ENCODE results near the gene PEX14. TPM values are rescaled to one million over a fixed set of nuclear protein-coding genes. Genes with fewer than 3 reads are reported as not detected.
A peak's percentile ranks its signal among the peaks of the same experiment; 100 is the strongest.
"Not testable (repeated sequence)": the region's sequence is repeated elsewhere in the genome, so short reads cannot be mapped to it uniquely, and the experiment has no call there.

PEX14 gene
- 17.5 TPM for polyA plus RNA-seq (2013, experiment 1 of 2)
- 16.8 TPM for polyA plus RNA-seq (2013, experiment 2 of 2)

DNA sequence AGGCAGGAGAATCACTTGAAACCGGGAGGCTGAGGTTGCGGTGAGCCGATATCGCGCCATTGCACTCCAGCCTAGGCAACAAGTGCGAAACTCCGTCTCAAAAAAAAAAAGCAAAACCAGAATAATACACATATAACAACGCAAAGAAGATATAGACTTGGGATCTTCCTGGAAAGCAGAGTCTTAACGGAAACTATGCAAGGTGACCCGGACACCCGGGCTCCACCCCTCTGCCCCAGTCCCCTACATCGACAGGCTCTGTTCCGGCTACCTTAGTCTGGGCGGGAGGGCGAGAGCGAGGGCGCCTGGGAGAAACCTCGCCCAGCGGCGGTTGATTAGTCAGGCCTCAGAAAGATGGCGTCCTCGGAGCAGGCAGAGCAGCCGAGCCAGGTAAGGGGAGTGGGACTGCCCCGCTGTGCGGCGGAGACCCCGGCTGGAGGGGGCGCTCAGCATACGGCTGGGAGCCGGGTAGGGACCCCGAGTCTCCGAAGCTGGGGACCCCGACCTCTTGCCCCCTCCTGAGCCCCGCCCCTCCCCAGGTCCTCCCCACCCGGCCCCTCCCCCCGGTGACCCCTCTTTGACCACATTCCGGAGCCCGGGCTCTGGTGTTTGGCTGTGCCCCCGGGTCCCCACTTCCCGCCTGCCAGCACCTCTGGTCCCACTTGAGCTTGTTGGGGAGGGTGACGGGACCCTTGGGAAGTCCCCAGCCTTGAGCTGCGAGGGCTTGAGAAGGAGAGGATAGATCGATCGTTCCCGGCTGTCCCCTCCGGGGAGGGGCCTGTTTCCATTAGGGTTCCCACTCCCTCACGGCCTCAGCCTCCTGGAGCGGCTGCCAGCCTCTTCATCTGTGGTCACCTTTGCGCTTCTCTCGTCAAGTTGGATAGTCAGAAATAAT lies at the start of gene PEX14:
PEX14 (plus strand) TSS at position 338 of the 895 bp plus-strand sequence; CDS start at position 355, 17 bp downstream.
- Histone ChIP-seq H3K79me1 (replicated peaks; ENCODE audit: low read length, poor library complexity, severe bottlenecking) (peaks cover 15% of the 10 kb centered on the region), H3K4me1 (ENCODE audit: control insufficient read depth, insufficient read depth, low read depth, low read length) (peaks cover 5% of the 10 kb centered on the region), H3K18ac (ENCODE audit: low read depth in 1 of 2, low read length in 2 of 2) (peak within 1 kb of the TSS in 1 of 2 experiments; percentile 50), H2BK5ac (ENCODE audit: low read depth, low read length, poor library complexity, severe bottlenecking) (no peak within 1 kb of the TSS), H2BK15ac (ENCODE audit: low read depth, poor library complexity, severe bottlenecking) (peak within 1 kb of the TSS; percentile 37), H2AFZ (ENCODE audit: low read depth, low read length) (peak within 1 kb of the TSS; percentile 47), H3K36me3 (ENCODE audit: control insufficient read depth in 1 of 2, insufficient read depth in 2 of 2, low read depth in 1 of 2, low read length in 2 of 2) (no peaks in the 10 kb centered on the region), H3K4me2 (ENCODE audit: low read length, poor library complexity, severe bottlenecking) (peak within 1 kb of the TSS; percentile 73), H3K27me3 (ENCODE audit: control insufficient read depth in 1 of 2, insufficient read depth in 1 of 2, low read length in 2 of 2) (no peaks in the 10 kb centered on the region), H4K91ac (ENCODE audit: low read length) (peak within 1 kb of the TSS; percentile 86), H4K8ac (ENCODE audit: low read length) (peak within 1 kb of the TSS; percentile 96), H3K23ac (ENCODE audit: low read length in 2 of 2) (peak within 1 kb of the TSS in 1 of 2 experiments; percentile 70), H2BK120ac (ENCODE audit: low read depth, low read length) (peak within 1 kb of the TSS; percentile 62), H3K4me3 (ENCODE audit: insufficient read depth in 1 of 2, low read depth in 1 of 2, low read length in 2 of 2) (peak within 1 kb of the TSS; percentile 80 to 99), H3K14ac (ENCODE audit: low read length in 2 of 2) (no peak within 1 kb of the TSS), H3K4ac (ENCODE audit: low read depth in 1 of 2, low read length in 2 of 2) (peak within 1 kb of the TSS in 1 of 2 experiments; percentile 94), H3K9ac (ENCODE audit: low read length) (peak within 1 kb of the TSS; percentile 94), H3K27ac (ENCODE audit: low read length, poor library complexity, severe bottlenecking) (no peak within 1 kb of the TSS), H3K9me3 (ENCODE audit: control insufficient read depth, low read length) (no peaks in the 10 kb centered on the region), H2BK12ac (ENCODE audit: low read length in 2 of 2) (peak within 1 kb of the TSS in 1 of 2 experiments; percentile 15), H2AK5ac (ENCODE audit: low read length, severe bottlenecking) (no peak within 1 kb of the TSS)
- WGBS, result 15% methylated on average over 41 of the region's 50 CpGs
- DNase-seq, result peak; percentile 89

DNA sequence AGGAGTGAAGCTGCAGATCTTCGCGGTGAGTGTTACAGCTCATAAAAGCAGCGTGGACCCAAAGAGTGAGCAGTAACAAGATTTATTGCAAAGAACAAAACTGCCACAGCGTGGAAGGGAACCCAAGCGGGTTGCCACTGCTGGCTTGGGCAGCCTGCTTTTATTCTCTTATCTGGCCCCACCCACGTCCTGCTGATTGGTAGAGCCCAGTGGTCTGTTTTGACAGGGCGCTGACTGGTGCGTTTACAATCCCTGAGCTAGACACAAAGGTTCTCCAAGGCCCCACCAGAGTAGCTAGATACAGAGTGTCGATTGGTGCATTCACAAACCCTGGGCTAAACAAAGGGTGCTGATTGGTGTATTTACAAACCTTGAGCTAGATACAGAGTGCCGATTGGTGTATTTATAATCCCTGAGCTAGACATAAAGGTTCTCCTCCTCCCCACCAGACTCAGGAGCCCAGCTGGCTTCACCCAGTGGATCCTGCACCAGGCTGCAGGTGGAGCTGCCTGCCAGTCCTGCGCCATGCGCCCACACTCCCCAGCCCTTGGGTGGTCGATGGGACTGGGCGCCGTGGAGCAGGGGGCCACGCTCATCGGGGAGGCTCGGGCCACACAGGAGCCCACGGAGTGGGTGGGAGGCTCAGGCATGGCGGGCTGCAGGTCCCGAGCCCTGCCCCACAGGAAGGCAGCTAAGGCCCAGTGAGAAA lies 48.8 kb upstream of the PEX14 start:
- H3K79me1 ChIP-seq (replicated peaks; ENCODE audit: low read length, poor library complexity, severe bottlenecking); H3K4me2 ChIP-seq (ENCODE audit: low read length, poor library complexity, severe bottlenecking); H3K4me1 ChIP-seq (ENCODE audit: control insufficient read depth, insufficient read depth, low read depth, low read length); H3K27me3 ChIP-seq (ENCODE audit: control insufficient read depth in 1 of 2, insufficient read depth in 1 of 2, low read length in 2 of 2); H3K18ac ChIP-seq (ENCODE audit: low read depth in 1 of 2, low read length in 2 of 2); H3K9ac ChIP-seq (ENCODE audit: low read length); H3K4ac ChIP-seq (ENCODE audit: low read depth in 1 of 2, low read length in 2 of 2); H4K91ac ChIP-seq (ENCODE audit: low read length); H2BK12ac ChIP-seq (ENCODE audit: low read length in 2 of 2); DNase-seq; H3K4me3 ChIP-seq (ENCODE audit: insufficient read depth in 1 of 2, low read depth in 1 of 2, low read length in 2 of 2); H3K9me3 ChIP-seq (ENCODE audit: control insufficient read depth, low read length); H3K27ac ChIP-seq (ENCODE audit: low read length, poor library complexity, severe bottlenecking); H2AFZ ChIP-seq (ENCODE audit: low read depth, low read length); H2BK15ac ChIP-seq (ENCODE audit: low read depth, poor library complexity, severe bottlenecking); H2BK120ac ChIP-seq (ENCODE audit: low read depth, low read length); H4K8ac ChIP-seq (ENCODE audit: low read length); H3K23ac ChIP-seq (ENCODE audit: low read length in 2 of 2); H2AK5ac ChIP-seq (ENCODE audit: low read length, severe bottlenecking); H3K14ac ChIP-seq (ENCODE audit: low read length in 2 of 2); H2BK5ac ChIP-seq (ENCODE audit: low read depth, low read length, poor library complexity, severe bottlenecking): not testable (repeated sequence)
- peaks cover 8 to 27% of the 10 kb centered on the region in 2 experiments for H3K36me3 ChIP-seq (ENCODE audit: control insufficient read depth in 1 of 2, insufficient read depth in 2 of 2, low read depth in 1 of 2, low read length in 2 of 2)
- 95% methylated on average over 16 of the region's 21 CpGs for WGBS

- WGBS, result 98% methylated on average over 18 of the region's 21 CpGs
- H4K8ac ChIP-seq (ENCODE audit: low read length); H3K4me2 ChIP-seq (ENCODE audit: low read length, poor library complexity, severe bottlenecking); H3K9ac ChIP-seq (ENCODE audit: low read length); H3K27ac ChIP-seq (ENCODE audit: low read length, poor library complexity, severe bottlenecking); H2BK5ac ChIP-seq (ENCODE audit: low read depth, low read length, poor library complexity, severe bottlenecking); H3K4me1 ChIP-seq (ENCODE audit: control insufficient read depth, insufficient read depth, low read depth, low read length); H3K14ac ChIP-seq (ENCODE audit: low read length in 2 of 2); H2AK5ac ChIP-seq (ENCODE audit: low read length, severe bottlenecking); H2BK12ac ChIP-seq (ENCODE audit: low read length in 2 of 2); H3K27me3 ChIP-seq (ENCODE audit: control insufficient read depth in 1 of 2, insufficient read depth in 1 of 2, low read length in 2 of 2); H4K91ac ChIP-seq (ENCODE audit: low read length); H3K9me3 ChIP-seq (ENCODE audit: control insufficient read depth, low read length); H3K4me3 ChIP-seq (ENCODE audit: insufficient read depth in 1 of 2, low read depth in 1 of 2, low read length in 2 of 2); H3K4ac ChIP-seq (ENCODE audit: low read depth in 1 of 2, low read length in 2 of 2); H2BK120ac ChIP-seq (ENCODE audit: low read depth, low read length); DNase-seq; H2BK15ac ChIP-seq (ENCODE audit: low read depth, poor library complexity, severe bottlenecking); H2AFZ ChIP-seq (ENCODE audit: low read depth, low read length); H3K79me1 ChIP-seq (replicated peaks; ENCODE audit: low read length, poor library complexity, severe bottlenecking); H3K18ac ChIP-seq (ENCODE audit: low read depth in 1 of 2, low read length in 2 of 2); H3K23ac ChIP-seq (ENCODE audit: low read length in 2 of 2): not testable (repeated sequence)
- H3K36me3 ChIP-seq (ENCODE audit: control insufficient read depth in 1 of 2, insufficient read depth in 2 of 2, low read depth in 1 of 2, low read length in 2 of 2), result peaks cover 2 to 21% of the 10 kb centered on the region in 2 experiments
Observed at GRCh38 chr1:10426535-10426848, 48.3 kb upstream of the PEX14 start.

GRCh38 chr1:10428984-10429383 lies 45.8 kb upstream of the PEX14 start:
- Histone ChIP-seq H3K27me3 (ENCODE audit: control insufficient read depth in 1 of 2, insufficient read depth in 1 of 2, low read length in 2 of 2) (no peaks in the 10 kb centered on the region), H2BK15ac (ENCODE audit: low read depth, poor library complexity, severe bottlenecking) (no peak overlapping the region), H4K91ac (ENCODE audit: low read length) (no peak overlapping the region), H2BK120ac (ENCODE audit: low read depth, low read length) (no peak overlapping the region), H3K14ac (ENCODE audit: low read length in 2 of 2) (no peak overlapping the region), H3K23ac (ENCODE audit: low read length in 2 of 2) (no peak overlapping the region), H3K4me3 (ENCODE audit: insufficient read depth in 1 of 2, low read depth in 1 of 2, low read length in 2 of 2) (no peak overlapping the region), H4K8ac (ENCODE audit: low read length) (no peak overlapping the region), H2BK5ac (ENCODE audit: low read depth, low read length, poor library complexity, severe bottlenecking) (no peak overlapping the region), H3K9ac (ENCODE audit: low read length) (no peak overlapping the region), H3K18ac (ENCODE audit: low read depth in 1 of 2, low read length in 2 of 2) (no peak overlapping the region), H2BK12ac (ENCODE audit: low read length in 2 of 2) (no peak overlapping the region), H3K27ac (ENCODE audit: low read length, poor library complexity, severe bottlenecking) (no peak overlapping the region), H3K79me1 (replicated peaks; ENCODE audit: low read length, poor library complexity, severe bottlenecking) (peaks cover 22% of the 10 kb centered on the region), H2AK5ac (ENCODE audit: low read length, severe bottlenecking) (no peak overlapping the region), H3K4me2 (ENCODE audit: low read length, poor library complexity, severe bottlenecking) (no peak overlapping the region), H3K4me1 (ENCODE audit: control insufficient read depth, insufficient read depth, low read depth, low read length) (peaks cover 14% of the 10 kb centered on the region), H3K36me3 (ENCODE audit: control insufficient read depth in 1 of 2, insufficient read depth in 2 of 2, low read depth in 1 of 2, low read length in 2 of 2) (peaks cover 0 to 2% of the 10 kb centered on the region in 2 experiments), H2AFZ (ENCODE audit: low read depth, low read length) (no peak overlapping the region), H3K4ac (ENCODE audit: low read depth in 1 of 2, low read length in 2 of 2) (peak overlapping the region in 1 of 2 experiments; percentile 5), H3K9me3 (ENCODE audit: control insufficient read depth, low read length) (no peaks in the 10 kb centered on the region)
- WGBS, result 81% methylated on average over 5 of the region's 5 CpGs
- no peak for DNase-seq

All from mesenchymal stem cell (in vitro differentiated cells and primary cell).